NB4 (cell line): ENCODE measurements around the gene SBF1.
A peak's percentile ranks its signal among the peaks of the same experiment; 100 is the strongest.

Source experiments
- DNase-seq: peaks from one replicate; pipeline ENCODE4 v3.0.0; 2010; ENCODE audit warnings: low read depth
- H3K4me3 ChIP-seq: one replicate; pipeline ENCODE4 v1.5.1; 2011; ENCODE audit warnings: mild to moderate bottlenecking, low read depth, low read length, moderate library complexity
- MYC ChIP-seq: IDR thresholded peaks from 2 replicates; pipeline ENCODE4 v1.6.1; 2011; ENCODE audit warnings: low read depth, low read length
- POLR2A ChIP-seq: IDR thresholded peaks from 2 replicates; pipeline ENCODE4 v1.6.1; 2011; ENCODE audit warnings: mild to moderate bottlenecking; ENCODE audit not compliant: insufficient read length; ENCODE audit errors: extremely low read depth
- TF ChIP-seq, protein P1 (sequence below): IDR thresholded peaks from one replicate; pipeline ENCODE4 v1.5.1; 2012; ENCODE audit warnings: low read depth, low read length
- TF ChIP-seq, protein P2 (sequence below): IDR thresholded peaks from 2 replicates; pipeline ENCODE4 v1.6.1; 2011; ENCODE audit warnings: low read depth, low read length

The SBF1 gene

GRCh38 chr22:50497093-50497492 is 22.3 kb upstream of the SBF1 start:
- no peak for DNase-seq
- no peak overlapping the region for H3K4me3 ChIP-seq
- TF ChIP-seq MYC (no peak), POLR2A (no peak)
- TF ChIP-seq, protein P1, sequence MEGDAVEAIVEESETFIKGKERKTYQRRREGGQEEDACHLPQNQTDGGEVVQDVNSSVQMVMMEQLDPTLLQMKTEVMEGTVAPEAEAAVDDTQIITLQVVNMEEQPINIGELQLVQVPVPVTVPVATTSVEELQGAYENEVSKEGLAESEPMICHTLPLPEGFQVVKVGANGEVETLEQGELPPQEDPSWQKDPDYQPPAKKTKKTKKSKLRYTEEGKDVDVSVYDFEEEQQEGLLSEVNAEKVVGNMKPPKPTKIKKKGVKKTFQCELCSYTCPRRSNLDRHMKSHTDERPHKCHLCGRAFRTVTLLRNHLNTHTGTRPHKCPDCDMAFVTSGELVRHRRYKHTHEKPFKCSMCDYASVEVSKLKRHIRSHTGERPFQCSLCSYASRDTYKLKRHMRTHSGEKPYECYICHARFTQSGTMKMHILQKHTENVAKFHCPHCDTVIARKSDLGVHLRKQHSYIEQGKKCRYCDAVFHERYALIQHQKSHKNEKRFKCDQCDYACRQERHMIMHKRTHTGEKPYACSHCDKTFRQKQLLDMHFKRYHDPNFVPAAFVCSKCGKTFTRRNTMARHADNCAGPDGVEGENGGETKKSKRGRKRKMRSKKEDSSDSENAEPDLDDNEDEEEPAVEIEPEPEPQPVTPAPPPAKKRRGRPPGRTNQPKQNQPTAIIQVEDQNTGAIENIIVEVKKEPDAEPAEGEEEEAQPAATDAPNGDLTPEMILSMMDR: no peak
- TF ChIP-seq, protein P2, sequence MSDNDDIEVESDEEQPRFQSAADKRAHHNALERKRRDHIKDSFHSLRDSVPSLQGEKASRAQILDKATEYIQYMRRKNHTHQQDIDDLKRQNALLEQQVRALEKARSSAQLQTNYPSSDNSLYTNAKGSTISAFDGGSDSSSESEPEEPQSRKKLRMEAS: no peak

DNA sequence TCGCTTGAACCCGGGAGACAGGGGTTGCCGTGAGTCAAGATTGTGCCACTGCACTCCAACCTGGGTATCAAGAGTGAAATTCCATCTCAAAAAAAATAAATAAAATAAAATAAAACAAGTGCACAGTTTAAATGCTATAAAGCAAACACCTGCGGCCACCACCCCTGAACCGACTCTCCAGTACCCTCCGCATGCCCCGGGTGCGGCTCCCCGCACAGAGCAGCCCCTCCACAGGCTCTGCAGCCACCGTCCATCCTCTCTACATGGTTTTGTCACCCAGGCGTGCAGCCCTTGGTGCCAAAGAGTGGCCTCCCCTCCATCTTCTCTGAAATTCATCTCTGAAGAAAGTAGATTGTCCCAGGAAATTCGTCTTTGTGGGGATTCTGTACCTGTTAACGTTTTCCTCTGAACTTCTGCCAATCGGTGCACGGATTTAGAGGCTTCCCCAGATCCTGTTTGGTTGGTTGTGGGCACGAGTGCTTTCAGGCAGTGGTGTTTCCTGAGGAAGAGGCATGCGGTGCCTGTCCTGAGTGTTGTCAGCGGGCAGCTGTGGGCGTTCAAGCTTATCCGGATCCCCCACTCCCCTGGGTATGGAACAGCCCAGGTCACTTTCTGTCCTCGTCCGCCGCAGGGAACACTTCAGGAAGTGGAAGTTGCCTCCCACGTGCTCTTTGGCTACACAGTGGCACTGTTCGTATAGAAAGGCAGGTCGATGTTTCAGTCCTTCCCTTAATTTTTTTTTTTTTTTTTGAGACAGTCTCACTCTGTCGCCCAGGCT is 15.9 kb upstream of the SBF1 start:
- no peak for TF ChIP-seq POLR2A
- TF ChIP-seq, protein P2: peak; percentile 86
- no peak overlapping the region for H3K4me3 ChIP-seq
- peak; percentile 86 for DNase-seq

GRCh38 chr22:50489363-50490243 is 14.8 kb upstream of the SBF1 start:
- H3K4me3 ChIP-seq: no peak overlapping the region
- no peak for TF ChIP-seq MYC
- TF ChIP-seq, protein P2: no peak
- TF ChIP-seq, protein P1: no peak
- no peak for TF ChIP-seq POLR2A
- DNase-seq: no peak

DNA sequence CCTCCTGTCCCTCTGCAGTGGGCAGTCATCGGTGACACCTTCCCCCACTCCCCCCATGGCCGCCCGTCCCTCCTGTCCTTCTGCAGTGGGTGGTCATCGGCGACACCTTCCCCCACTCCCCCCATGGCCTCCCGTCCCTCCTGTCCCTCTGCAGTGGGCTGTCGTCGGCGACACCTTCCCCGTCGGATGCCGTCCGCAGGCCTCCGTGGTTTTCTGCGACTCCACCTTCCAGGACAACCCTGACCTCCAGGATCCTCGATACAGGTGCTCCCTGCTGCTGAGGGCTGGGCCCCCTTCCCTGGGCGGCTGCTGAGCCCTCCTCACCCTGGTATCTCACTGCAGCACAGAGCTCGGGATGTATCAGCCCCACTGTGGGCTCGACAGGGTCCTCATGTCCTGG is 14.1 kb upstream of the SBF1 start:
- no peak overlapping the region for H3K4me3 ChIP-seq
- TF ChIP-seq POLR2A: no peak
- TF ChIP-seq, protein P1: no peak
- TF ChIP-seq, protein P2: no peak
- TF ChIP-seq MYC: no peak
- DNase-seq: no peak

GRCh38 chr22:50488006-50488677 is 13.3 kb upstream of the SBF1 start:
- DNase-seq: no peak
- TF ChIP-seq, protein P2: no peak
- TF ChIP-seq, protein P1: no peak
- no peak for TF ChIP-seq MYC
- no peak for TF ChIP-seq POLR2A

More at GRCh38 chr22:50488006-50488677, 13.3 kb upstream of the SBF1 start:
- no peak overlapping the region for H3K4me3 ChIP-seq
